ENCODE data around the gene SCYL2. TPM values are rescaled to one million over a fixed set of nuclear protein-coding genes. Genes with fewer than 3 reads are reported as not detected.

Gene SCYL2
- total RNA-seq, 1 experiment from 2014 or later: 41.4 TPM

GRCh38 chr12:100266585-100266834, 467 bp upstream of the SCYL2 start:
- H3T11ph ChIP-seq (ENCODE audit: low read length): no peak overlapping the region
- no peak overlapping the region for H2BK5ac ChIP-seq (ENCODE audit: insufficient read length, low read length)
- no peak overlapping the region for H2AK5ac ChIP-seq (ENCODE audit: insufficient read length, low read length)
- DNase-seq: no peak
- H3K9ac ChIP-seq (ENCODE audit: extremely low read depth, insufficient read length, low read length): peak overlapping the region; percentile 90
- TF ChIP-seq CTCF (conservative IDR thresholded peaks at IDR 0.05): no peak
- peaks cover 0 to 1% (median 0%) of the 10 kb centered on the region in 3 experiments; a peak in 2 of 7 replicates for H3K36me3 Mint-ChIP-seq (ENCODE audit: insufficient read depth in 1 of 3, low read depth in 3 of 3)
- no peak overlapping the region for H4K8ac ChIP-seq (replicated peaks; ENCODE audit: insufficient read length, low read depth, low read length)
- no peak overlapping the region for H2BK20ac ChIP-seq (ENCODE audit: low read depth, low read length, poor library complexity, severe bottlenecking)
- H3K14ac ChIP-seq (ENCODE audit: insufficient read depth, low read length): no peak overlapping the region
- H3K4me3 Mint-ChIP-seq: peak overlapping the region; percentile 97 to 99
- no peaks in the 10 kb centered on the region for H3K79me1 ChIP-seq (ENCODE audit: insufficient read depth, low read depth, low read length, poor library complexity, severe bottlenecking)
- no peak overlapping the region for H3K56ac ChIP-seq (ENCODE audit: insufficient read length, low read depth, low read length)
- no peak overlapping the region for H4K5ac ChIP-seq (ENCODE audit: insufficient read length, low read depth, low read length)
- no peak overlapping the region for H3K4ac ChIP-seq (ENCODE audit: low read depth, low read length)
- no peak overlapping the region for H2AFZ ChIP-seq (ENCODE audit: low read length)
- H3K27ac Mint-ChIP-seq: peak overlapping the region; percentile 98 to 100 (median 99); a peak in 5 of 7 replicates
- no CpG with 5 or more reads among the region's 6 CpGs for WGBS (ENCODE audit: extremely low coverage, insufficient read length, low lambda C conversion rate)
- H3K18ac ChIP-seq (ENCODE audit: insufficient read length, low read depth, low read length): no peak overlapping the region
- no peaks in the 10 kb centered on the region for H3K9me3 ChIP-seq (ENCODE audit: control insufficient read depth, low read depth, low read length)
- H3K9me3 Mint-ChIP-seq: no peaks in the 10 kb centered on the region
- H3K27me3 ChIP-seq (ENCODE audit: insufficient read depth, low read length): no peaks in the 10 kb centered on the region
- no peak overlapping the region for H2BK15ac ChIP-seq (ENCODE audit: low read depth, low read length)
- no peak overlapping the region for H2BK120ac ChIP-seq (ENCODE audit: low read depth, low read length, poor library complexity, severe bottlenecking)
- no peaks in the 10 kb centered on the region for H4K20me1 ChIP-seq (ENCODE audit: control insufficient read depth, insufficient read depth, insufficient read length)
- H4K91ac ChIP-seq (ENCODE audit: insufficient read length, low read depth, low read length): no peak overlapping the region
- H3K4me1 Mint-ChIP-seq: peaks cover 17 to 18% of the 10 kb centered on the region in 2 experiments
- peak overlapping the region; percentile 94 for H3K4me2 ChIP-seq (ENCODE audit: insufficient read depth, insufficient read length, low read length)
- H2BK12ac ChIP-seq (ENCODE audit: insufficient read length, low read depth, low read length): no peak overlapping the region
- H3K79me2 ChIP-seq (ENCODE audit: insufficient read depth, low read length): peaks cover 9% of the 10 kb centered on the region; the same call in 1 of the 2 replicates
- 0 out of 2 replicates have a peak, but pooled peaks cover 6% of the 10 kb centered on the region for H3K4me1 ChIP-seq (ENCODE audit: insufficient read depth, low read length)
- peaks cover 10% of the 10 kb centered on the region for H3K23me2 ChIP-seq (ENCODE audit: insufficient read length, low read depth, low read length, poor library complexity, severe bottlenecking)
- no peak overlapping the region for H3K23ac ChIP-seq (ENCODE audit: insufficient read length, low read depth, low read length)
- peak overlapping the region; percentile 59 for H3K27ac ChIP-seq (ENCODE audit: insufficient read length, low read depth, low read length)
- no peaks in the 10 kb centered on the region for H3K27me3 Mint-ChIP-seq (ENCODE audit: low read depth)

Data from H9 (cell line).